Stimulated activated CD8-positive, alpha-beta memory T cell treated with anti-CD3 and anti-CD28 coated beads, Interleukin-15, amount 100 ng/mL, for 48 hours (primary cell): ENCODE data around the gene CT45A1.
A peak's percentile ranks its signal among the peaks of the same experiment; 100 is the strongest.
"Not testable (repeated sequence)": the region's sequence is repeated elsewhere in the genome, so short reads cannot be mapped to it uniquely, and the experiment has no call there.

ENCODE experiments used
- DNase-seq, 2 donors: peaks; one replicate each; pipeline ENCODE4 v3.0.0-alpha.2; 2020; ENCODE audit warnings: low read depth in 2 of 2

CT45A1 gene, protein sequence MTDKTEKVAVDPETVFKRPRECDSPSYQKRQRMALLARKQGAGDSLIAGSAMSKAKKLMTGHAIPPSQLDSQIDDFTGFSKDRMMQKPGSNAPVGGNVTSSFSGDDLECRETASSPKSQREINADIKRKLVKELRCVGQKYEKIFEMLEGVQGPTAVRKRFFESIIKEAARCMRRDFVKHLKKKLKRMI

DNA sequence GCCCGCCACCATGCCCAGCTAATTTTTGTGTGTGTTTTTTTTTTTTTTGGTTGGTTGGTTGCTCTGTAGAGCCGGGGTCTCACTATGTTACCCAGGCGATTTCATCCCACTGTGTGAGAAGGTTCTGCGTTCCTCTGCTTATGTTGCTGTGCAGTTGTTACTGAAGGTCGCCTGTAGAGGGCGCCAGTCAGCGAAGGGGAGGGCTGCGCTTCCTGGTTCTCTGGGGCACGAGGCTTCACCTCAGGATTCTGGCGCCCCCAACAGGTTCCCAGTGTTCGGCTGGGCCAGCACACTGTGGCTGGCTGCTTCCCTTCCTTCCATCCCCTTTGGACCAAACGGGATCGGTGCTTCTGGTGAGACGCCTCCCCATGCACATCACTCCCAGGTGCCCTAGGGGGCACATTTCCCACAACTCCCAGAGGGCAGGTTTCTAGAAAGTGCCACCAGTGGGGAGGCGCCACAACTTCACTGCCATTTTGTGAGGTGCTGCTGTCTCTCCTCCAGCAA lies at the start of gene CT45A1:
Gene CT45A1, plus strand, starts transcription at position 457 of the 507 bp plus-strand sequence. CDS start 5,302 bp downstream, outside the sequence.
- peak; percentile 4 to 30 for DNase-seq

DNA sequence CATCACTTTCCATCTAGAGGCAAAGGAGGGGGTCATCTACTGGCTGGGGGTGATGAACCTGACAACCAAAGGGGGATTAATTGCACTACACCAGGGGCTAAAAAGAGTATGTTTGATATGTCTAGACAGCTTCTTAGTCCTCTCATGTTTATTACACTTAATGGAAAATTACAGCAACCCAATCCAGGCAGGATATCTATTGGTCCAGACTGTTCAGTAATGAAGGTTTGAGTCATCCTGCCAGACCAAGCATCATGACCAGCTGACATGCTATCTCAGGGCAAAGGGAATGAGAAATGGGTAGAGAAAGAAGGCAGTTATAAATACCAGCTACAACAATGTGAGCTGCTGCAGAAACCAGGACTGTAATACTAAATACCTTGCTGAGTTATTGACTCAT lies 40.5 kb upstream of the CT45A1 start:
- not testable (repeated sequence) for DNase-seq

DNA sequence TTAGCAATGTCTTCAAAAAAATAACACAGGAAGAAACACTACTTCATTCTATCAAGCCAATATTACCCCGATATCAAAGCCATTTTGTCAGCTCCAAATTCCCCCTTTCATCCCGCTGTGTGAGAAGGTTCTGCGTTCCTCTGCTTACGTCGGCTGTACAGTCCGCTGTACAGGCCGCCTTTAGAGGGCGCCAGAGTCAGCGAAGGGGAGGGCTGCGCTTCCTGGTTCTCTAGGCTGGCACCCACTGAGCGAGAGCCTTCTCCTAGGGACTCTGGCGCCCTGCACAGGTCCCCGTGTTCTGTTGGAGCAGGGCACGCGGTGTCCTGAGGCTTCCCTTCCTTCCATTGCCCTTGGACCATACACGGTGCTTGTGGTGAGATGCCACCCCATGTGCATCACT lies 25.3 kb upstream of the CT45A1 start:
- peak in 1 of 2 donors; percentile 5 for DNase-seq

DNA sequence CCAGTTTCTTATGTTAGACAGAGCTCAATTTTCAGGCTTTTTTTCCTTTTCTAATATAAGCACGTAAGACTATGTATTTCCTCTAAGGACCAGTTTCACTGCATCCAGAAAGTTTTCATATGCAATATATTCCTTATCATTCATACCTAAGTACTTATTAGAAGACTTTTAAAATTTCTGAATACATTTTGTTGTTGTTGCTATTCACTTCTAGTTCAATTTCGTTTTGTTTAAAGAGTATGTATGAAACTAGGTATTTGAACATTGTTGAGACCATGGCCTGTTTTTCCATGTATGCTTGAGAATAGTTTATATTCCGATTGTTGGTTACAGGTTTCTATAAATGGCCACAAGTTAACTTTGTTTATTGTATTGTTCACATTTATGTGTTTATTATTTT lies 18.0 kb upstream of the CT45A1 start:
- no peak for DNase-seq

DNA sequence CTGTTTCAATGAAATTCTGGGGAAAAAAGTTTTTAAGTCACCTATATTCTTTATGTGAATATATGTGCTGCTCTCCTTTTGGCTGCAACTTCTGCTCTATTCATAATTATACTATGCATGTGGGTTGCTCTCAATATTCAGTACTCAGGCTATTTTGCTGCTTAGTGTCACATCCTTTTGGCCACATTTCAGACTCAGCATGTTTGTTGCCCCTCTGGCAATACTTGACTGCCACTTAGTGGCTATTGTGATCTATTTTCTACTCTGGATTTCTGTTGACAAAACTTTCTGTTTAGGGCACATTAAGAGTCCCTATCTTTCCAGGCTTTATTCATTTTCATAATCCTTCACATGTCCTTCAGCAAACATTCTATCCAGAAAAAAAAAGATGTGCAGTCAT lies 15.8 kb upstream of the CT45A1 start:
- no peak for DNase-seq

DNA sequence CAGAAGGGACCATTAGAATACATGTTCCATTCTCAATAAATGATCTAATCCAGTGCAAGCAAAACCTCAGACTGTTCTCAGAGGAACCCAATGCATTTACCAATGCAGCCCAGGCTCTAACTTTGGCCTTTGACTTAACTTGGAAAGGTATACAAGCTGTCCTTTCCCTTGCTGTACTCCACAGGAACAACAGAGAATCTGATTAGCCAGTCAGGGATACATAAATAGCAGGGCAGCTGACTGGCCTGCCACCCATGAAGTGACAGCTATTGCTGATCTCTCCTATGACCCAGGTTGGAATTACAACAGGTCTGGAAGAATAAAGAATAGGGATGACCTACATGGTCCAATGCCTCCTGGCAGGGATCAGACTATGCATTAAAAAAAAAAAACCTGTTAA lies 14.5 kb upstream of the CT45A1 start:
- no peak for DNase-seq

DNA sequence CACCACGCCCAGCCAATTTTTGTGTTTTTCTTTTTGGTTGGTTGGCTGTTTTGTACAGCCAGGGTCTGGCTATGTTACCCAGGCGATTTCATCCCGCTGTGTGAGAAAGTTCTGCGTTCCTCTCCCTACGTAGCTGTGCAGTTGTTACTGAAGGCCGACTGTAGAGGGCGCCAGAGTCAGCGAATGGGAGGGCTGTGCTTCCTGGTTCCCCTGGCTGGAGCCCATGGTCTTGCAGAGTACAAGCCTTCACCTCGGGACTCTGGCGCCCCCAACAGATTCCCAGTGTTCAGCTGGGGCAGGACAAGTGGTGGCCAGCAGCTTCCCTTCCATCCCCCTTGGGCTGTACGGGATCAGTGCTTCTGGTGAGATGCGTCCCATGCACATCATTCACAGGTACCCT lies 5.6 kb upstream of the CT45A1 start:
- peak; percentile 4 to 24 for DNase-seq

DNA sequence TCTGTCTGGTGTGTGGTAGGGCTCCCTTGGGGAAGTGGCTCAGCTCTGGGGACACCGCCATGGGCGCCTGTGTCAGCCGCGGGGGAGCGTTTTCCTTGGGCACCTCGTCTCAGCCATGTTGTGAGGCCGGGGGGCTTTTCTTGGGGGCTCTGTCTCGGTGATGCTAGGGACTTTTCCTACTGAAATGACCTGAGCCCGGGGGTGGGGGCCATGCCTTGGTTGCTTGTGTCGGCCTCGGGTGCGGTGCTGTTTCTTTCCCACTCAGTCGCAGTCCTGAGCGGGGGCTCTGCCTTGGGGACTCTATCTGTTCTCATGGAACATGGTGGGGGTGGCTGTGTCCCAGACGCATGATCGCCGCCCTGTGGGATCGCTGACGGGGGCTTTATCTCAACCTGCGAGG lies 356 bp downstream of the CT45A1 start:
- DNase-seq = no peak

DNA sequence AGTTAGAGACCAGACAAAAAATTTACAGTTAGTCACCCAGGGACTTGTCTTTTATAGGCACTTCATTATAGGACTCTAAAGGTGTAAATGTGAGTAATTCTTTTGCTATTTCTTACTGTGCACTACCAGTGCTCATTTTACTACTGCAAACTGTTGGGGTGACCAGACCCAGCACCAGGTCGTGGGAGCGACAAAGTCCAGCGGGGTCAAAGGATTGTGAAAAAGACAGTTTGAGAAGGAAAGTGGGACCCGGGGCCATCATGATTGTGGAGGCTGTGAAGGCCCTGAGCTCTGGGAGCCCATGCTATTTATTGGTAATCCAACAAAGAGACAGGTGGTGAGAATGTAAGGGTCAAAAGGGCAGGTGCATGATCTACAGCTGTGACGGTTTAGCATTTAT lies 21.2 kb downstream of the CT45A1 start:
- not testable (repeated sequence) for DNase-seq

DNA sequence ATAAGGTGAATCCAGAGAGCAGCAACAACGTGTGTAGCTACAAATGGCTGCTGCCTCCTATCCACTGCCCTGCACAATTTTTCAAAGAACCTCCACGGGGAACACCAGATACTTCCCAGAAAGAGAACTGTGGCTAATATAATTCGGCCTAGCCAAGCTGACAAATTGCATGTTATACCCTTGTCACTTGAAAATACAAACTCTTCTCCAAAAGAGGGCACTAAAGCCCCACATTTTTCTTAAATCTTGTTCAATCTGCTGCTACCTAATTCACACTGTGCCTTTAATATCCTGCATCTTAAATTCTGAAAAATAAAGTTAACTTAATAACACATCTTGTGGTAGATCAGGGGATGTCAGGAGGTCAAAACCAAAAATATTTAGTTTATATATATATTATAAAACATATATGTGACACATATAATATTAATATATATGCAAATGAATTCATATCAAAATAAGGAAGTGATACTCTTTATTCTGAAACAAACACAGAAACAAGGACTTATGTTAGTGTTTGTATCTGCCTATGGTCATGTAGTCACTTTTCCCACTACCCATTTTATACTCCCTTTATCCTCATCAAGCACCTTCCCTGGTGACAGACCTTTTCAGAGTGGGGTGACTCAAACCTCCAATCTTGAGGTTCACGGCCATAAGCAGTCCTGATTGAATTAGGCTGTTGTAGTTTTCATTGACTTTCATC lies 24.1 kb downstream of the CT45A1 start:
- no peak for DNase-seq

DNA sequence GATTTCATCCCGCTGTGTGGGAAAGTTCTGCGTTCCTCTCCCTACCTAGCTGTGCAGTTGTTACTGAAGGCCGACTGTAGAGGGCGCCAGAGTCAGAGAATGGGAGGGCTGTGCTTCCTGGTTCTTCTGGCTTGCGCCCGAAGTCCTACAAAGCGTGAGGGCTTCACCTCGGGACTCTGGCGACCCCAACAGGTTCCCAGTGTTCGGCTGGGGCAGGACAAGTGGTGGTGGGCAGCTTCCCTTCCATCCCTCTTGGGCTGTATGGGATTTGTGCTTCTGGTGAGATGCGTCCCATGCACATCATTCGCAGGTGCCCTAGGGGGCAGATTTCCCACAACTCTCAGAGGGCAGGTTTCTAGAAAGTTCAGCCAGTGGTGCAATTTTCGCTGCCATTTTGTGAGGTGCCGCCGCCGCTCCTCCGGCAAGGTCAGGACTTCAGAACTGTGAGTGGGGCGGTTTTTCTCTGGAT lies 27.3 kb downstream of the CT45A1 start:
- DNase-seq = peak; percentile 14 to 20

DNA sequence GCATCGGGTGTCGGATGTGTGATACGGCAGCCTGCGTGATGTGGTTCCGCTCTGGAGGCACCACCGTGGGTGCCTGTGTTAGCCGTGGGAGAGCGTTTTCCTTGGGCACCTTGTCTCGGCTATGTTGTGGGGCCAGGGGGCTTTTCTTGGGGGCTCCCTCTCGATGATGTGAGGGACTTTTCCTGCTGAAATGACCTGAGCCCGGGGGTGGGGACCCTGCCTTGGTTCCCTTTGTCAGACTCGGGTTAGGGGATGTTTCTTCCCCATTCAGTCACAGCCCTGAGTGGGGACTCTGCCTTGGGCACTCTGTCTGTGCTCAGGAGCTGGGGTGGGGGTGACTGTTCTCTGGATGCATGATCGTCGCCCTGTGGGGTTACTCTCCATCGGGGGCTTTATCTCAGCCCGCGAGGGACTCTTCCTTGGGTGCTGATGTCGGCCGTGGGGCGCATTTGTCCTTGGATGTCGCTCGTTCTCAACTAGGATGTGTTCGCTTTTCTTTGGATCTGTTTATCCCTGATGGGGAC lies 27.8 kb downstream of the CT45A1 start:
- no peak for DNase-seq

DNA sequence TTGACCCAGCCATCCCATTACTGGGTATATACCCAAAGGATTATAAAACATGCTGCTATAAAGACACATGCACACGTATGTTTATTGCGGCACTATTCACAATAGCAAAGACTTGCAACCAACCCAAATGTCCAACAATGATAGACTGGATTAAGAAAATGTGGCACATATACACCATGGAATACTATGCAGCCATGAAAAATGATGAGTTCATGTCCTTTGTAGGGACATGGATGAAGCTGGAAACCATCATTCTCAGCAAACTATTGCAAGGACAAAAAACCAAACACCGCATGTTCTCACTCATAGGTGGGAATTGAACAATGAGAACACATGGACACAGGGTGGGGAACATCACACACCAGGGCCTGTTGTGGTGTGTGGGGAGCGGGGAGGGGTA lies 31.3 kb downstream of the CT45A1 start:
- not testable (repeated sequence) for DNase-seq

DNA sequence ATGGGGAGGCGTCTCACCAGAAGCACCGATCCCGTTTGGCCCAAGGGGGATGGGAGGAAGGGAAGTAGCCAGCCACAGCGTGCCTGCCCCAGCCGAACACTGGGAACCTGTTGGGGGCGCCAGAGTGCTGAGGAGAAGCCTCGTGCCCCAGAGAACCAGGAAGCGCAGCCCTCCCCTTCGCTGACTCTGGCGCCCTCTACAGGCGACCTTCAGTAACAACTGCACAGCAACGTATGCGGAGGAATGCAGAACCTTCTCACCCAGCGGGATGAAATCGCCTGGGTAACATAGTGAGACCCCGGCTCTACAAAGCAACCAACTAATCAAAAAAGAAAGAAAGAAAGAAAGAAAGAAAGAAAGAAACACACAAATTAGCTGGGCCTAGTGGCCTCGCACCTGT lies 54.7 kb downstream of the CT45A1 start, which contains the start of gene CT45A3:
Gene CT45A3, minus strand, starts transcription at position 101 of the 400 bp plus-strand sequence. CDS start 3,747 bp downstream, outside the sequence.
- not testable (repeated sequence) for DNase-seq
